CD4-positive, alpha-beta memory T cell (primary cell): ENCODE results near the gene G6PC3. TPM values are rescaled to one million over a fixed set of nuclear protein-coding genes. Genes with fewer than 3 reads are reported as not detected.
"Not testable (repeated sequence)": the region's sequence is repeated elsewhere in the genome, so short reads cannot be mapped to it uniquely, and the experiment has no call there.

ENCODE experiments used
- CTCF ChIA-PET: fragments of 350-600 bp; sonication (Branson Sonifier 250); formaldehyde crosslinking; loops from one replicate; lab custom pipeline; 2021; ENCODE audit warnings: inconsistent platforms; ENCODE audit not compliant: partially characterized antibody; lab: Charles Lee
- POLR2A ChIA-PET: fragments of 350-600 bp; sonication (Branson Sonifier 250); formaldehyde crosslinking; loops from one replicate; lab custom pipeline; 2021; ENCODE audit not compliant: partially characterized antibody; lab: Charles Lee
- DNase-seq, 5 donors: peaks; one replicate each; pipeline versions ENCODE4 v3.0.0 to v3.0.0-alpha.2; 2020 to 2022; ENCODE audit warnings: mixed read lengths in 1 of 5
- H3K27ac ChIP-seq: one replicate; pipeline ENCODE4 v1.7.0; 2013; ENCODE audit warnings: low read depth, low read length
- H3K27me3 ChIP-seq: 2 replicates; pipeline ENCODE4 v1.7.0; 2013; ENCODE audit warnings: mild to moderate bottlenecking, low read length, moderate library complexity; ENCODE audit not compliant: insufficient read depth
- H3K36me3 ChIP-seq: 2 replicates; pipeline ENCODE4 v1.7.0; 2013; ENCODE audit warnings: mild to moderate bottlenecking, low read length, moderate library complexity; ENCODE audit not compliant: insufficient read depth
- H3K4me1 ChIP-seq: 2 replicates; pipeline ENCODE4 v1.7.0; 2013; ENCODE audit warnings: mild to moderate bottlenecking, low read length, moderate library complexity; ENCODE audit not compliant: insufficient read depth
- H3K4me3 ChIP-seq, 2 donors: one replicate each; pipeline ENCODE4 v1.7.0; 2013; ENCODE audit warnings: low read length in 2 of 2, mild to moderate bottlenecking in 1 of 2
- H3K9me3 ChIP-seq, 2 donors: one replicate each; pipeline ENCODE4 v1.7.0; 2013; ENCODE audit warnings: low read length in 2 of 2, control low read depth in 1 of 2; ENCODE audit not compliant: control insufficient read depth in 1 of 2
- H3K27ac Mint-ChIP-seq, 7 donors: one replicate each; pipeline ENCODE4 v1.8.0; 2020 to 2021; ENCODE audit warnings: mixed read lengths in 7 of 7, mild to moderate bottlenecking in 6 of 7, inconsistent platforms in 3 of 7, moderate library complexity in 3 of 7
- H3K27me3 Mint-ChIP-seq, 2 donors: one replicate each; pipeline ENCODE4 v1.8.0; 2020 to 2021; ENCODE audit warnings: mixed read lengths in 2 of 2
- H3K36me3 Mint-ChIP-seq, 2 donors: one replicate each; pipeline ENCODE4 v1.8.0; 2020 to 2021; ENCODE audit warnings: mixed read lengths in 2 of 2, inconsistent platforms in 1 of 2, mild to moderate bottlenecking in 1 of 2
- H3K4me1 Mint-ChIP-seq, 4 donors: one replicate each; pipeline ENCODE4 v1.8.0; 2020 to 2021; ENCODE audit warnings: mixed read lengths in 4 of 4, mild to moderate bottlenecking in 1 of 4
- H3K4me3 Mint-ChIP-seq, 8 donors: one replicate each; pipeline ENCODE4 v1.8.0; 2020 to 2021; ENCODE audit warnings: mixed read lengths in 8 of 8, mild to moderate bottlenecking in 7 of 8, moderate library complexity in 6 of 8, inconsistent platforms in 3 of 8
- H3K9me3 Mint-ChIP-seq, 8 donors: one replicate each; pipeline ENCODE4 v1.8.0; 2020 to 2021; ENCODE audit warnings: mixed read lengths in 8 of 8, mild to moderate bottlenecking in 5 of 8, inconsistent platforms in 3 of 8, moderate library complexity in 1 of 8
- intact Hi-C: fragments of 100-400 bp; cut with micrococcal nuclease; formaldehyde crosslinking; loops from one replicate; pipeline ENCODE4 v1.15.1; 2023
- polyA plus RNA-seq, 2 donors: library from polyadenylated mRNA; unstranded; fragments of 300-500 nt; fragmentation: Illumina TruSeq; gene quantifications; one replicate each; pipeline ENCODE4 v1.2.3, GENCODE V29; 2021
- total RNA-seq, 2 experiments: library from RNA; stranded (reverse); gene quantifications; one replicate each; pipeline ENCODE4 v1.2.3, GENCODE V29; 2021

Gene G6PC3
- total and polyA plus RNA-seq, 4 experiments from 2014 or later, result 10.6 to 17.9 (median 13.7) TPM

DNA sequence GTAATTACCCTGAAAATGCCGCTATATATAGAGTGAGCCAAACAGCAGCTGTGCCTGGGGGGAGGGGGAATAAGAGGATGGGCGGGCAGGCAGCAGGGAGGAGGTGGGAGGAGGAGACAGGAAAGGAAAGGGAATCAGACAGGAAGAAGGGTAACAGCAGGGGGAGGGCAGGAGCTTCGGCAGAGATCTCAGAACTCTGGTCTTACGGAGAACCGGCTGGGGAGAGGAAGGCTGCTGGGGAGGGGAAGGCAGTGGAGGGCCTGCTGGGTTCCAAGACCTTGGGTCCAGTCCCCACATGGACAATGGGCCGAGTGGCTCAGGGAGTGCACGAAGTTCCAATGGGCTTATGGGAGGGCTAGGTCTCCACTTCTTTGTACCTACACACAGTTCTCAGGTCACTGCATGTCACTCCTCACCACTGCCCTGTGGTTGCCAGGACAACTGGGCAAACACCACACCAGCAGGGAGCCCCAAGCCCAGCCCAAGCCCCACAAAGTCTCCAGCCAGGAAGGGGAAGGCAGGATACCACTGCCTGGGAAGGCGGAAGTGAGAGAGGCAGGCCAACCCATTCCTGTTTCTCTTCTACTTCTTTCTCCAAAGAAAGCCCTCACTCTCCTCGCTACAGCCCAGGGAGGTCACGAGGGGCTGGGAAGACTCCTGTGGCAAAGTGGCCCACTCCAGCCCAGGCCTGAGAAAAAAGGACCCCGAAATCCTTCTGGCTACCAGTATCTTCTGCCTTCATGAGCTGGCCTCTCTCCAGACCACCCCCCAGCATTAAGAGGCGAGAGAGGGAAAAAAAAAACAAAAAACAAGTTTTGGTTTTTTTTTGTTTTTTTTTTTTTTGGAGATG is 25.3 kb downstream of the G6PC3 start:
- H3K4me3 ChIP-seq, result no peak overlapping the region
- no peaks in the 10 kb centered on the region for H3K27me3 Mint-ChIP-seq
- no peak overlapping the region for H3K4me3 Mint-ChIP-seq
- peaks cover 0 to 16% (median 3%) of the 10 kb centered on the region in 4 donors for H3K4me1 Mint-ChIP-seq
- H3K9me3 Mint-ChIP-seq, result peaks cover 0 to under 1% (median 0%) of the 10 kb centered on the region in 8 donors
- peak overlapping the region in 2 of 7 donors; percentile 37 to 46 for H3K27ac Mint-ChIP-seq
- ChIA-PET CTCF (interaction anchor here (0.6 to 0.8 kb wide), 2 partner anchors 19 to 32 kb away, joined by 3 read pairs; no protein-coding TSS in a partner anchor), POLR2A (no interaction called here)
- no peaks in the 10 kb centered on the region for H3K27me3 ChIP-seq
- peaks cover 7% of the 10 kb centered on the region for H3K4me1 ChIP-seq
- peak in 1 of 5 donors; percentile 20 for DNase-seq
- intact Hi-C loops, result no loop called here
- no peak overlapping the region for H3K27ac ChIP-seq
- H3K36me3 Mint-ChIP-seq, result peaks cover 5 to 17% of the 10 kb centered on the region in 2 donors
- no peaks in the 10 kb centered on the region for H3K9me3 ChIP-seq
- no peaks in the 10 kb centered on the region for H3K36me3 ChIP-seq

DNA sequence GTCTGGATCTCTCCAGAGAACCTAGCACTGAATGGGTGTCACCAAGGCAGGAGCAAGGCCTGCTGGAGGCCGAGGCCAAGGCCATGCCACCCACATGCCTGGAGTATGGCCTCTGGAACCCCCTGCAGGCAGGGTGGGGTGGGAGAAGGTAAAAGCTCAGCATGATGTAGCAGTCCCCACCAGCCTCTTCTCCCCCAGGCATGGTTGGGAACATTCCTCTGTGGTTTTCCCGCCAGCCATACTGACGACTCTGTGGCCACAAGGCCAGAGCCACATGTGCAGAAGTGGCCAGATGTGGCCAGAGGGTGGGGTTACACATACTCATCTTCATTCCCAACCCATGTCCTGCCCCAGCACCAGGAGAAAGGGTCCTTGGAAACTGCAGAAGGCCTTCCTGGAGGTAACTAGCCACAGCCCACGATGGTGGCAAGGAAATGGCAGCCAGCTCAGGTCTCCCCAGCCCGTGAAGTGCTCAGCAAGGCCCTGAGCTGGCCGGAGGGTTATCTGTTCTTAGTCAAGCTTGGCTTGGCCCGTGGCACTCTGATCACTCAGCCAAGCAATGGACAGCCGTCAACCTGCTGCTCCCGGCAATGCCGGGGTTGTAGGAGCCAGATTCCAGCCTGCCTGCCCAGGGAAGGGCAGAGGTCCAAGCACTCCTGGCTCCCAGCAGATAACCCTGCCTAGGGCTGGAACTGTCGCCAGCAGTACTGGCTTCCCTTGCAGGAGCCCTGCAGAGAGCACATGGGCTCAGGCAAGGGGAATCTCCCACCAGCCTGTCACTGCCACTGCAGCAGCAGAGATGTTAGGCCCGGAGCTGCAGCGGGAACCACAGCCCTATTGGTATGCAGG is 26.8 kb downstream of the G6PC3 start:
- POLR2A ChIA-PET, result no interaction called here
- H3K27me3 Mint-ChIP-seq, result no peaks in the 10 kb centered on the region
- Histone ChIP-seq H3K9me3 (no peaks in the 10 kb centered on the region), H3K36me3 (no peaks in the 10 kb centered on the region), H3K4me3 (no peak overlapping the region), H3K4me1 (peaks cover 7% of the 10 kb centered on the region), H3K27me3 (no peaks in the 10 kb centered on the region), H3K27ac (no peak overlapping the region)
- peak in 1 of 5 donors; percentile 21 for DNase-seq
- CTCF ChIA-PET, result no interaction called here
- H3K9me3 Mint-ChIP-seq, result no peaks in the 10 kb centered on the region
- H3K27ac Mint-ChIP-seq, result peak overlapping the region in 1 of 7 donors; percentile 19
- peaks cover 0 to 16% (median 3%) of the 10 kb centered on the region in 4 donors for H3K4me1 Mint-ChIP-seq
- H3K36me3 Mint-ChIP-seq, result peaks cover 0 to 11% of the 10 kb centered on the region in 2 donors
- intact Hi-C loops, result no loop called here
- no peak overlapping the region for H3K4me3 Mint-ChIP-seq

DNA sequence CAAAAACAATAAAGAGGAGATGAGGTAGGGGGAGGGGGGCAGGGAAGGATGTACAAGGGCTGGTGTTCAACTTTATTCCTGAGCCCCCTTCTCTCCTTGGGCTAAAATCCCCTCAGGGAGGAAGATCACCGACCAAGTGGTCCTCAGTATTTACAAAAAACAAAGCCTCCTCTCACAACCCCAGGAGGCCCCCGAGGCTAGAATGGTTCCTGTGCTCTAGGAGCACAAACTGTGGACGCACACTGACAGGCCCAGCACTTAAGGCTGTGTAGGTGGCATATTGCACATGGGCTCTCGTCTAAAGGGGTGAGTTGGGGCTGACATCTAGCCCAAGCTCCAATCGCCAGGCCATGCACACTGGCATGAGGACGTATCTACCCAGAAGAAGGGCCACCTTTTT is 31.3 kb downstream of the G6PC3 start:
- DNase-seq, result peak in 1 of 5 donors; percentile 4
- CTCF ChIA-PET, result interaction anchor here (1.1 kb wide), 1 partner anchor 16 kb away, joined by 3 read pairs; no protein-coding TSS in a partner anchor
- H3K4me3 ChIP-seq, H3K27me3 Mint-ChIP-seq, H3K9me3 ChIP-seq, H3K9me3 Mint-ChIP-seq, H3K27ac Mint-ChIP-seq, intact Hi-C loops, H3K27me3 ChIP-seq, POLR2A ChIA-PET, H3K4me3 Mint-ChIP-seq, H3K4me1 ChIP-seq, H3K36me3 ChIP-seq, H3K27ac ChIP-seq: not testable (repeated sequence)
- Mint-ChIP-seq H3K4me1 (peaks cover 2 to 14% (median 4%) of the 10 kb centered on the region in 4 donors), H3K36me3 (peaks cover 3 to 14% of the 10 kb centered on the region in 2 donors)

DNA sequence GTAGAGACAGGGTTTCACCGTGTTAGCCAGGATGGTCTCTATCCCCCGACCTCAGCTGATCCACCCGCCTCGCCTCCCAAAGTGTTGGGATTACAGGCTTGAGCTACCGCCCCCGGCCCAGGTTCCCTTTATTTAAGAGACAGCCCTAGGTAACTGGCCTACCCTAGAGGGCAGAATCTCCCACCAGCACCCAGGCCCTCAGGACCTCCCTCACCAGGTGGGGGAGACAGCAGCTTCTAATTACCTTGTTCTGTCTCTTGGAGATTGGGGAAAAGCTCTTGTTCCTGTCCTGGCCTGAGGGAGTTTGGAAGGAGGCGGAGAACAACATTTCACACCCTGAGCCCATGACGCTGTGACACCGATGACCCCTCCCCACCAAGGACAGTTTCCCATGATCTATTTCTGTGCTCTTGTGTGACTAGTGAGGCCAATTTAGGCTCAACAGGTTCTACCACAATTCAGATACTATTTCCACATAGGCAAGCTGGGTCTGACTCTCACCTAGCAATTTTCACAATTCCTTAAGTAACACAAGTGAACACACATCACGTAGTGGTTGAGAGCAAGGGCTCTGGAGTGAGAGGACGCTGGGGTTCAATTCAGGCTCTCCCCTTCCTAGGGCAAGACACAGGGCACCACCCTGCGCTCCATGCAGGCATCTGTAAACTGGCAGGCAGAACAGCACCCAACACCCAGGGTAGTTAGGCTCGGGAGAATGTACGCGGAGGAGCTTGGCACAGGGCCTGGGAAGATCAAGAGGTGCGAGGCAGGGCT is 32.5 kb downstream of the G6PC3 start:
- Histone ChIP-seq H3K27me3 (no peaks in the 10 kb centered on the region), H3K36me3 (peaks cover 3% of the 10 kb centered on the region), H3K27ac (no peak overlapping the region), H3K4me1 (no peaks in the 10 kb centered on the region), H3K4me3 (no peak overlapping the region), H3K9me3 (no peaks in the 10 kb centered on the region)
- CTCF ChIA-PET, result interaction anchor here (1.1 kb wide), 1 partner anchor 15 kb away, joined by 3 read pairs; no protein-coding TSS in a partner anchor
- Mint-ChIP-seq H3K27me3 (no peaks in the 10 kb centered on the region), H3K4me1 (peaks cover 2 to 12% (median 5%) of the 10 kb centered on the region in 4 donors), H3K36me3 (peaks cover 7 to 14% of the 10 kb centered on the region in 2 donors), H3K4me3 (no peak overlapping the region), H3K27ac (peak overlapping the region in 1 of 7 donors; percentile 68), H3K9me3 (no peaks in the 10 kb centered on the region)
- POLR2A ChIA-PET, result no interaction called here
- intact Hi-C loops, result no loop called here
- DNase-seq, result peak in 1 of 5 donors; percentile 36

- Histone ChIP-seq H3K27me3 (no peaks in the 10 kb centered on the region), H3K27ac (no peak overlapping the region), H3K36me3 (peaks cover 3% of the 10 kb centered on the region), H3K4me3 (no peak overlapping the region), H3K4me1 (peaks cover 2% of the 10 kb centered on the region), H3K9me3 (no peaks in the 10 kb centered on the region)
- Mint-ChIP-seq H3K9me3 (no peaks in the 10 kb centered on the region), H3K27me3 (no peaks in the 10 kb centered on the region), H3K4me1 (peaks cover 0 to 6% (median 3%) of the 10 kb centered on the region in 4 donors), H3K4me3 (no peak overlapping the region), H3K36me3 (peaks cover 7 to 19% of the 10 kb centered on the region in 2 donors), H3K27ac (no peak overlapping the region)
- intact Hi-C loops, result no loop called here
- CTCF ChIA-PET, result no interaction called here
- POLR2A ChIA-PET, result no interaction called here
- DNase-seq, result no peak
Observed at GRCh38 chr17:44105483-44105882, 34.9 kb downstream of the G6PC3 start.

DNA sequence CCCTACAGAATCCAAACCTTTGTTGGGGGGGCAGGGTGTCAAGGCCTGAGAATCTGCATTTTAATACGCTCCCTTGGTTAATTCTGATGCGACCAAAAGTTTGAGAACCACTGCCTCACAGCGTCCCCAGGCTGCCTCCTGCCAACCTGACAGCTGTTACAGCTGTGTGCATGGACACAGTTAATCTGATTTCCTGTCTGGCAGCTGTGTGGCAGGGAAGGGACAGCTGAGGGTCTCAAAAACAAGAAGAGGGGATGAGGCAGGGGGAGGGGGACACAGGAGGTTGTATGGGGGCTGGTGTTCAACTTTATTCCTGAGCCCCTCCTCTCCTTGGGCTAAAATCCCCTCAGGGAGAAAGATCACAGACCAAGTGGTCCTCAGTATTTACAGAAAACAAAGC is 35.4 kb downstream of the G6PC3 start:
- Mint-ChIP-seq H3K36me3 (peaks cover 7 to 19% of the 10 kb centered on the region in 2 donors), H3K4me3 (no peak overlapping the region), H3K27ac (no peak overlapping the region), H3K4me1 (peaks cover 0 to 6% (median 4%) of the 10 kb centered on the region in 4 donors), H3K9me3 (no peaks in the 10 kb centered on the region), H3K27me3 (no peaks in the 10 kb centered on the region)
- Histone ChIP-seq H3K36me3 (peaks cover 3% of the 10 kb centered on the region), H3K9me3 (no peaks in the 10 kb centered on the region), H3K27me3 (no peaks in the 10 kb centered on the region), H3K4me3 (no peak overlapping the region), H3K4me1 (peaks cover 7% of the 10 kb centered on the region), H3K27ac (no peak overlapping the region)
- CTCF ChIA-PET, result no interaction called here
- intact Hi-C loops, result no loop called here
- POLR2A ChIA-PET, result no interaction called here
- no peak for DNase-seq
